VCaP (cell line): ENCODE results near the gene CABLES2.

Source experiments
- H3K27ac ChIP-seq: fragments of 450-650 bp; 2 replicates; pipeline ENCODE4 v1.5.1; 2017
- TF ChIP-seq, protein P1 (sequence below): fragments of 450-650 bp; conservative IDR thresholded peaks from 2 replicates; pipeline ENCODE4 v1.5.1; 2017; ENCODE audit warnings: mild to moderate bottlenecking, moderate library complexity

CABLES2 gene

DNA sequence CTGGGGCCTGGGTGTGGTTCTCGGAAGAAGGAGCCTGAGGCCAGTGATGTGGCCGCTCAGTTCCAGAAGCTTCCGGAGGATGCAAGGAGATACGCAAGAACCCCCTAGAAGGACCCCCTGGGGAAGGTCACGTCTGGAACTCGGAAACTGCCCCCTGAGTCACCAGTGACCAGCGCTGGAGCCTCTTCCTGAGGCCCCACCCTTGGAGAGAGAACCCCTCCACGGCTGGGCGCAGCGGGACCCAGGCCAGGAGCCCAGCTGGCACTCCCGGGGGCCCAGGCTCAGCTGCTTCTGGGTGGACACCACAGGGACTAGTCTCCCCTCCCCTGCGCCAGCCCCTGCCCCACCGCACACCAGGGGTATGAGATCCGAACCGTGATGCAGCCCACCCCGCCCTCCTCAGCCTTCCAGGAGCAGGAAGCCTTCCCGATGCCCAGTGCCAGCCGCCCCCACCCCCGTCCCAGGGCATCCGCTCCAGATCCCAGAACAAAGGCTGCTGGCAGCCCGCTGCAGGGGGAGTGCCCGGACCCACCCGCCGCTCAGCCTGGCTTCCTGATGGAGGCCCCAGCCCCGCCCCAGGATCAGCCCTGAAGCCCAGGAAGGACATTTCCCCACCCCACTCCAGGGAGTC, 47.5 kb downstream of the CABLES2 start:
- H3K27ac ChIP-seq = peak overlapping the region; percentile 51; the same call in 1 of the 2 replicates
- TF ChIP-seq, protein P1, sequence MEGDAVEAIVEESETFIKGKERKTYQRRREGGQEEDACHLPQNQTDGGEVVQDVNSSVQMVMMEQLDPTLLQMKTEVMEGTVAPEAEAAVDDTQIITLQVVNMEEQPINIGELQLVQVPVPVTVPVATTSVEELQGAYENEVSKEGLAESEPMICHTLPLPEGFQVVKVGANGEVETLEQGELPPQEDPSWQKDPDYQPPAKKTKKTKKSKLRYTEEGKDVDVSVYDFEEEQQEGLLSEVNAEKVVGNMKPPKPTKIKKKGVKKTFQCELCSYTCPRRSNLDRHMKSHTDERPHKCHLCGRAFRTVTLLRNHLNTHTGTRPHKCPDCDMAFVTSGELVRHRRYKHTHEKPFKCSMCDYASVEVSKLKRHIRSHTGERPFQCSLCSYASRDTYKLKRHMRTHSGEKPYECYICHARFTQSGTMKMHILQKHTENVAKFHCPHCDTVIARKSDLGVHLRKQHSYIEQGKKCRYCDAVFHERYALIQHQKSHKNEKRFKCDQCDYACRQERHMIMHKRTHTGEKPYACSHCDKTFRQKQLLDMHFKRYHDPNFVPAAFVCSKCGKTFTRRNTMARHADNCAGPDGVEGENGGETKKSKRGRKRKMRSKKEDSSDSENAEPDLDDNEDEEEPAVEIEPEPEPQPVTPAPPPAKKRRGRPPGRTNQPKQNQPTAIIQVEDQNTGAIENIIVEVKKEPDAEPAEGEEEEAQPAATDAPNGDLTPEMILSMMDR = no peak

DNA sequence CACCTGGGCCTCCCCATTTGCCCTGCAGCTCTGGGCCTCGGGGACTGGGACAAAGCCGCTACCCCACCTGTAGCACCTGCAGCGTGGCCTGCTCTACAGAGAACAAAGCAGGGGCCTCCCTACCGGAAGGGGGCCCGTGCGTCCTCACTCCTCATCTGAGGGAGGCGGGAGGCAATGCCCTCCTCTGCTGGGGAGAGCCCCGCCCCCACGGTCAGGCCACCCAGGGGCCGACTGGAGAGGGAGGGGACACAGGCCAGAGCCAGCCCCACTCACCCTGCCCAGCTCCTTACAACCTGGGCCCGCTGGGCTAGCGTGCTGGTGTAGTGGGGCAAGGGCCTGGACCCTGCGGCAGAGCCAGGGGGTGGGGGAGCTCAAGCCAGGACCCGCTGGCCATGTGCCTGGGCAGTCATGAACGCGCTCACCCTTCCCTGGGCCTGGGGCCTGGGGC, 48.0 kb downstream of the CABLES2 start:
- peak overlapping the region; percentile 51 for H3K27ac ChIP-seq
- TF ChIP-seq, protein P1 = no peak

DNA sequence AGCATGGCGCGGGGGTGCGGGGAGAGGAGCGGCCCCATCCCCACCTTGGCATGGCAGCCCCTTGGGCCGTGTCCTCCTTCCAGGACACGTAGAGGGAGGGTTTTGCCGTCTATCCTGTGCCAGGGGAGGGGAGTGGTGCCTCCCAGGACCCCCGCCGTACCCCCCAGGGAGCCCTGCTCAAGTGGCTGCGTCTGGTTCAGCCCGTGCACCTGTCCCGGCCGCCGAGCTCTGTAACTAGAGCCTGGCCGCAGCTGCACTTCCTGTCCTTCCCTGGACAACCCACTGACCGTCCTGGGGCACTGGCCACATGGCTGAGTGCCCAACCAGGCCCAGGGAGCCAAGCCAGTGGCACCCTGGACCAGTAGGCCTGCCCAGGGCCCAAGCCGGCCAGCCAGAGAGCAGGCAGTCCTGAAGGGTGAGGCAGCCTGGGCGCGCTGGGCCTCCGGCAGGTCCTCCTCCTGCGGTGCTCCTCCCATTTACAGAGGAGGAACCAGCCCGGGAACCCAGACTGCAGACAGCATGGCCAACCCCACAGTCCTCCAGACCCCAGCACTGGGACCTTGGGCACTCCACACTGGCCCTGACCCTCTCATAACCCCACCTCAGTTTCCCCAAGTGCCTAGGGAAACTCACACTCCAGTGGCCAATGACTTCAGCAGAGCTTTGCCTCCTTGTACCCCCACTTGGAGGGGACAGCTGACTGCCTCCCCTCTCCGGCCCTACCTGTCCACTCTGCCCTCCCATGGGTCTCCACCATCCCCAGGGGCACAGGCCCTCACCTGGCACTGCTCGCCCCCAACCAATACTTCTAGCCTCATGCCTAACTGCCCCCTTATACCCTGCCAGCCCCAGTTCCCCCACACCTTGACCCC, 48.7 kb downstream of the CABLES2 start:
- TF ChIP-seq, protein P1 = no peak
- H3K27ac ChIP-seq = peak overlapping the region; percentile 51

DNA sequence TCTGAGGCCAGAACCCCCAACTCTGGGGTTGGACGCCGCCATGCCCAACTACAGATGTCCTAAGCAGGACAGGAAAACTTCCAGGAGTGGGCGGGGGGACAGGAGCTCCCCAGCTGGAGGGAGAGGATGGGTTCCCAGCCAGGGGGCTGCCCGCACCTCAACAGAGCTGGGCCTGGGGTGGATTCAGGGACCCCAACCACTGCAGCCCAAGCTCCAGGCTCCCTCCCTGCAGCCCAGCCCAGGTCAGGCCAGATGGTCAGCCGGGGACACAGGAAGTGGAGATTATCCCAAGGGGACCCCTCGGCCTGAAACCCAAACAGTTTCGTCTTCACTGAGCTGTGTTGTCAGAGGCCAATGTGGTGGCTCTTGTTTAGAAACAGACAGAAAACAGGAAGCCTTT, 49.4 kb downstream of the CABLES2 start:
- H3K27ac ChIP-seq = peak overlapping the region; percentile 51; the same call in 1 of the 2 replicates
- TF ChIP-seq, protein P1 = no peak

DNA sequence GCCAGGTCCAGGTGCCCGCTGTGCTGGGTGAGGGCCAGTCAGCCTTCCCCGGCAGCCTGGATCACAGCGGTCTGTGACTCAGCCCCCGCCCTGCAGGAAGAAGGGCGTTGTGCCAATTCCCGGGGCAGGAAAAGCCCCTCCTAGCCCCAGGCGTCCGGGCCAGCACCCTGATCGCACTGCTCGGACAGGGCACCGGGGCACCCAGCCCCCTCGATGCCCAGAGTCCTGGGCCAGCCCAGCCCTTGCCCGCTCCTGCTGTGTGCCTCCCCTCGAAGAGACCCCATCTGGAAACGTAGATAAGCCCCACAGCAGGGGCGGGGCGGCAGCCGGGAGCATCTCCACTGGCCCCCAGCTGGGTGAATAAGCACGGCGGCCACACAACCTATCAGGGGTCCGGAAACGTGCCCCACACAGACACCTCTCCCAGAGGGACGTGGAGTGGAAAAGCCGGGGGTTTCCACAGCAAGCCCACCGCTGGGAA, 49.9 kb downstream of the CABLES2 start:
- H3K27ac ChIP-seq = no peak overlapping the region
- TF ChIP-seq, protein P1 = no peak

DNA sequence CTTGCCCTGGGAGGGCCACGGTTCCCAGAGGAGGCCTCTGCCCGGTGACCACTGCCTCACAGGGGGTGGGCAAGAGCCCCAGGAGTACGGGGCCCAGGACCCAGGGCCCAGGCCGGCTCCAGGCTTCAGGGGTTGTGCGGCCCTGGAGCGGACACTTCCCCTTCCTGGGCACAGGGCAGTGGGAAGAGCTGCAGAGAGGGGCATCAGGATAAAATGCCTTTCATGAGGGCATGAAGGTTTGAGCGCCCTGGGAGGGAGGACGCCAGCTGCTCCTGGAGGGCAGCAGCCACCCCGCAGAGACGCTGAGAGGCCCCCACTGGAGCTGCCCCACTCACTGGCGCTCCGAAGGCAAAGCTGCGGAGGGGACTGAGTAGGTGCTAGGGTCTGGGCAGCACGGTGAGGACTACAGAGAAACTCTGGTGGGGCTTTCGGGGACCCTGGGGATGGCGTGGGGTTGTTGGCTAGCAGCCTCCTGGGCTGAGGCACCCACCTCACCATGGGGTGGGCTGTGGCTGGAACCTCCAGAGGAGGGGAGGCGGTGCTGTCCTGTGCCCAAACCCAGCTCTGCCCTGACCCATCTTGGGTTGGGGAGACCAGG, 50.4 kb downstream of the CABLES2 start:
- H3K27ac ChIP-seq = 0 out of 2 replicates have a peak overlapping the region, but pooled peaks have one; percentile 5
- TF ChIP-seq, protein P1 = no peak
